Activated CD4-positive, alpha-beta T cell treated with anti-CD3 and anti-CD28 coated beads, Interleukin-10, Interleukin-2, amounts not matched to agents 100 ng/mL and 50 ng/mL, durations not matched to agents 16 hours and 8 hours (primary cell): Measurements from ENCODE around the gene RIN2.
"Not testable (repeated sequence)": the region's sequence is repeated elsewhere in the genome, so short reads cannot be mapped to it uniquely, and the experiment has no call there.

Source experiments
- DNase-seq: peaks from one replicate; pipeline ENCODE4 v3.0.0-alpha.2; 2020

RIN2 gene

DNA sequence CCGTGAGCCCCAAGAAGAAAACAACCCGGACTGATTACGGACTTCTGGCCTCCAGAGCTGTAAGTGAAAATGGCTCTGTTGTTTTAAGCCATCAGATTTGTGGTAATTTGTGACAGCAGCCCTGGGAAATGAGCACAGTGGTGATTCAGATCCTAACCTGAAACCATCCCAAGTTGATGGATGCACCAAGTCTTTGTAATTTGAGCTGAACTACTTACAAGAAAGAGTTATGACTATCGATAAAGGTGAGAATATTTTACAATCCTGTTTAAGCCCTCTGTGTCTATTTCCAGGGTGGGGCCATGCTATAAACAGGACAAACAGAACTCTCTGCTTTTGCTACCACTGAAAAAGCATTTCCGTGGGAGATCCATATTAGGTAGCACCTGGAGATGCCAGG lies 19.1 kb upstream of the RIN2 start:
- DNase-seq = no peak

DNA sequence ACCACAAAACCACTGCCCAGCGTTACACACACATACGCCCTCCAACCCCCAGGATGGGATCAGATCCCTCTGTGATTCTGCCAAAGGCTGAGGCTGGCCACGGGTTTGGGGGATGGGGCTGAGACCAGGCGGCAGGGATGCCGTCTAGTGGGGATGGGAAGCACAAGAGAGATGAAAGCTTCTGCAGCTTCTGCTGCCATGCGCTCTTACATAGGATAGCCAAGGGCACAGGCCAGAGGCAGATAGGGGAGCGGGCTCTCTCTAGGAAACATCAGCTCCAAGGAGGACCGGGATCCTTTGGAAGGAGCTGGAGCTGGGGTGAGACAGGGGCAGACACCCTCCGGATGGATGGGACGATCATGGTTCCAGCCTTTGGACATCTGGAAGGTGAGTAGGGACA lies 18.7 kb upstream of the RIN2 start:
- DNase-seq = no peak

DNA sequence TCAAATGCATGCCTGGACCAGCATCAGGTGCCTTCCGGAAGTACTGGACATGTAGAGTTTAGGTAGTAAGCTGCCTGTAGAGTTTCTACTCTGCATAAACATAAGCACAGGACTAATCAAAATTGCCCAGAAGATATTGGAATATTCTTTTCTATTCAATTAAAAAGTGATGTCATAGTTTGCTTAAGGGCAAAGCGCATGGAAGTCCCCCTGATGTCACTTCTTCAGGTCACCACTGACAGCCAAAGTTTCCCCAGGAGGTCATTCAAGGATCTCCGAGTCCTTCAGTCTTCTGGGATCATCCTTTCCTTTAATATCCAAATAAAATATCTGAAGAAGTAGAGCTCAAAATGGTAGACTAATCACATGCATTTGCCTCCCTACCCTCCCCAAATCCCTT lies 17.5 kb upstream of the RIN2 start:
- no peak for DNase-seq

DNA sequence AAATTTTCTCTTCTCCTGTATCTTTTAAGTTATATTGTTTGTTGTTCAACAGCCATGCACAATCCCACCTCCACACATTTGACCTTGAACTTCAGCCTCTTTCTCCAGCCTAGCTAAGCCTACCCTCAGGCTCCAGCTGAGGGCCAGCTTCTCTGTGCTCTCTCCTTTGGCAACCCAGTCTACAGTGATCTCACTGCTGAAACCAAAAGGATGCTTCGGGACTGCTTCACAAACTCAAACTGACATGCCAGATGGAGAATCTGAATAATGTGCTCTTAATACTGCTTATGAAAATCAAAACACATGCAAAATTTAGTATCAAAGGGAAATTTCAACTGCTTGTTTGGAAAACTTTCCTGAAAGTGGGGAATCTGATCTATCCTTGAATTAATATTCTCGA lies 16.1 kb upstream of the RIN2 start:
- no peak for DNase-seq

DNA sequence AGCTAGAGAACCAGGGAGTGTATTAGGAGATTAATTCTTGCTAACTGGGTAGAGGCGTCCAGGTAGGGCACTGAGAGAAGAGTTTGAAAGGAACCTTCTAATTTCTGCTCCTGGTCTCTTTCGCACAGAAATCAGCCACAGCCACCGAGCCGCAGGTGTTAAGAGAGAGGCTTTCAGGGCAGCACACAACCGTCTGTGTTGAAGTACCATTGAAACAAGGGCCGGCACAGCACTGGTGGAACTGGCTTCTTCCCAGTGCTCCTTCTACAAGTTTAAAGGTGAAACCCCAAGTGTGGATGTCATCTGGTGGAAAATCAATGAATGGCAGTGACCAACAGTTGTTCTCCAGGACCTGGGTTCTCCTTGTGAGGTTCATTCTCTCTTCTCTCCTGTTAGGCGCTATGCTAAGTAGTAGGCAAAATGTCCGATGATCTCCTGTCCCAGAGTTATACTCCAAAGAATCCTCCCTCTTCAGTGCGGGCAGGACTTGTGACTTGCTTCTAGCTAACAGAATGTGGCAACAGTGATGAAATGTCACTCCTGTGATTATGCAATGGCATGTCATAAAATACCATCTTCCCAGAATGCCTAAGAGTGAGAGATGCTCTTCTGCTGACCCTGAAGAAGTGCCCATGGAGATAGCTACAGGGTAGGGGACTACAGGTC lies 15.0 kb upstream of the RIN2 start:
- DNase-seq = no peak

DNA sequence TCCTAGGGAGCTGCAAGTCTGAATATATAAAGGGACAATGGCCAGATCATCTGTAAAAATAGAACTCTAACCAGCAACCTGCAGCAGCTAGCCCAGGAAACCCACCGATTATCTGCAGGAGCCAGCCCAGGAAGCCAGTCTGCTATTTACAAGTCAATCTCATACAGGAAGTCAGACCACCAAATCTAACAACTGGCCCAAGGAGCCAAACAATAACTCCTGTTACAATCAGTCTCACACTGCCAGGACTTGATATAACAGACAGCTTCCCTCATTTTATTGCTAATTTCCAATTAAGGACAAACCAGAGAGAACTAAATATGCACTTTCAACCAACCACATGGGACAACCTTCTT lies 14.4 kb upstream of the RIN2 start:
- no peak for DNase-seq

DNA sequence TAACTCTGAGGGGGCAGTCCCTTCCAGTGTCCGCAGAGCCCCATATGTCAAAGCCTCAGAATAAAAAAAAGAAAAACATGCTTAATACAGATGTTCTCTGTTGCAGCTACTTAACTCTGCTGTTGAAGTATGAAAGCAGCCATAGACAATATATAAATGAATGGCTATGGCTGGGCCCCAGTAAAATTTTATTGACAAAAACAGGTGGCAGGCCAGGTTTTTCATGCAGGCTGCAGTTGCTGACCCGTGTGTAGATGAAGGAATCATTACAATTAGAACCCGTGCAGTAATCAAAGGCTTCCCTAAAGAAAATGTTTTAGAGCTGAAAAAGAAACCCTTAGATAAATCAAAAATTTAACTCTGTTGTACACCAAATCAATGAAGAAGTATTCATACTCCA lies 13.0 kb upstream of the RIN2 start:
- DNase-seq = no peak

DNA sequence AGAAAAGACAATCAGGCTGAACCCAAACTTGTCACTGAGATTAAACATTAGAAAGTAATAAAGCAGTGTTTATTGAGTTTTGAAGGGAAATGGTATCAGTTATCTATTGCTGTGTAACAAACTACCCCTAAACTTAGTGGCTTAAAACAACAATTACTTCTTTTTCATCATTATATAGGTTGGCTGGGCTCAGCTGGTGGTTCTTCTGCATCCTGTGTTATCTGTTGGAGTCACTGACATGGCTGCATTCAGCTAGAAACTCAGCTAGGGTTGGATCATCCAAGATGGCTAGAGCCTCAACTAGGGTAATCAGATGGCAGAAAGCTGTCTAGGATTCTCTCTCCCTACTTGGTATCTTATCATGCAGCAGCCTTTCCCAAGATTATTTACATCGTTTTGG lies 12.5 kb upstream of the RIN2 start:
- no peak for DNase-seq

DNA sequence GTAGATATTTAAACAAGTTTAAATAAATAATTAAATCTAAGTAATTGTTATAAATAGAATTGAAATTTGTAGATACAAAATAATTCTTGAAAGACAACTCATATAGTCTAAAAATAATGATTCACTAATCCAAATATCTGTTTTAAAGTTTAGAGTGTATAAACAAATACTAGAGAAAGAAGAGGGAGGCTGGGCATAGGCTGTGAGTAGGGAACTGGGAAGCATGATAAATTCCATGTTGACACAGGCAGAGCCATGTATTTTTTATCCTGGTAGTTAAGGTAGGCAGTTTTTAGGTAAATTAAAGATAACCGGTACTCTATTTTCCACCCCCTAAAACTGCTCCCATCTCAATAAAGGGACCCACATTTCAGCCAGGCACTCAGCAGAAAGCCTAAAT lies 11.7 kb upstream of the RIN2 start:
- DNase-seq = no peak

DNA sequence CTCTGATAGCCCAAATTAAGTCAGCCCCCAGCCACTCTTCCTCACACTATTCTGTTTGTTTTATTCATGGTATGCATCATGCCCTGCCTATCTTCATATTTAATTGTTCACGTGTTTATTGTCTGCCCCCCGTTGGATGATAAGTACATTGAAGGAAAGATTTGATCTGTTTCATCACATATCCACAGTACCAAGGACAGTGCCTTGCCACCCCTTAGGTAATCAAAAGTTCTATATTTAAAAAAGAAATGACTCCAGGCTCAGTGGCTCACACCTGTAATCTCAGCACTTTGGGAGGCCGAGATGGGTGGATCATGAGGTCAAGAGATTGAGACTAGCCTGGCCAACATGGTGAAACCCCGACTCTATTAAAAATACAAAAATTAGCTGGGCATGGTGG lies 10.2 kb upstream of the RIN2 start:
- DNase-seq = no peak

DNA sequence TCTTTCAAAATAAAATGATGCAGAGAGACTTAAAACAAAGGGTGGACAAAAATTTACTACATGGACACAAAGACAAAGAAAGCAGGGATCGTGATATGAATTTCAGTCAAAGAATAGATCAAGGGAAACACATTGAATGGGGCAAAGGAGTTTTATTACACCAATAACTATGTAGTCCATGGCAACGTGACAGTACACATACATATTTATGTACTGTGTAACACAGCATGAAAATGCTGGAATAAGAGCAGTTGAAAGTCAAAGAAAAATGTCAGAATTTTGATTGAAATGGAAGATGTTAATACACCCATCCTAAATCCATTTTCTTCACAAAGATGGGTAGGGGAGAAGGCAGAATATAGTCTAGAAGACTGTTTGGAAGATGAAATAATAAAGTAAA lies 9.4 kb upstream of the RIN2 start:
- no peak for DNase-seq

DNA sequence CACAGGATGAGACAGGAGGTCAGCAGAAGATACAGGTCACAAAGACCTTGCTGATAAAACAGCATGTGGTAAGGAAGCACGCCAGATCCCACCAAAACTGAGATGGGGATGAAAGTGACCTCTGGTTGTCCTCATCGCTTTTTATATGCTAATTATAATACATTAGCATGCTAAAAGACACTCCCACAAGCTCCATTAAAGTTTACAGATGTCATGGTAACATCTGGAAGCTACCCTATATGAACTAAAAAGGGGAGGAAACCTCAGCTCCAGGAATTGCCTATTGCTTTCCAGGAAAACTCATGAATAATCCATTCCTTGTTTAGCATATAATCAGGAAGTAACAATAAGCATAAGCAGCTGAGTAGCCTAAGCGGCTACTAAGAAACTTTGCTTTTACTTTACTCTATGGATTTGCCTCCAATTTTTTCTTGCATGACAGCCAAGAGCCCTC lies 8.4 kb upstream of the RIN2 start:
- DNase-seq = no peak

DNA sequence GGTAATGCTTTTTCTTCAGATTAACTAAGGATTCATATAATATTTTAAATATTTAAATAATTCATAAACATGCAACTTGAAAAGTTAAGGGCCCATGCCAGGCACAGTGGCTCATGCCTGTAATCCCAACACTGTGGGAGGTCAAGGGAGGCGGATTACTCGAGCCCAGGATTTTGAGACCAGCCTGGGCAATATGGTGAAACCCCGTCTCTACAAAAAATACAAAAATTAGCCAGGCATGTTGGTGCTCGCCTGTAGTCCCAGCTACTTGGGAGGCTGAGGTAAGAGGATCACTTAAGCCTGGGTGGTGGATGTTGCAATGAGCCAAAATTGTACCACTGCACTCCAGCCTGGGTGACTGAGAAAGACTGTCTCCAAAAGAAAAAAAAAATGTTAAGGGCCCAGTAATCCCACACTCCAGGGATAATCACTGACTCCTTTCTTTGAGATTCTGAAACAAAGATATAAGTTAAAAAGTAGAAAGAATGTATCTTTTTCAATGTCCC lies 7.9 kb upstream of the RIN2 start:
- no peak for DNase-seq

DNA sequence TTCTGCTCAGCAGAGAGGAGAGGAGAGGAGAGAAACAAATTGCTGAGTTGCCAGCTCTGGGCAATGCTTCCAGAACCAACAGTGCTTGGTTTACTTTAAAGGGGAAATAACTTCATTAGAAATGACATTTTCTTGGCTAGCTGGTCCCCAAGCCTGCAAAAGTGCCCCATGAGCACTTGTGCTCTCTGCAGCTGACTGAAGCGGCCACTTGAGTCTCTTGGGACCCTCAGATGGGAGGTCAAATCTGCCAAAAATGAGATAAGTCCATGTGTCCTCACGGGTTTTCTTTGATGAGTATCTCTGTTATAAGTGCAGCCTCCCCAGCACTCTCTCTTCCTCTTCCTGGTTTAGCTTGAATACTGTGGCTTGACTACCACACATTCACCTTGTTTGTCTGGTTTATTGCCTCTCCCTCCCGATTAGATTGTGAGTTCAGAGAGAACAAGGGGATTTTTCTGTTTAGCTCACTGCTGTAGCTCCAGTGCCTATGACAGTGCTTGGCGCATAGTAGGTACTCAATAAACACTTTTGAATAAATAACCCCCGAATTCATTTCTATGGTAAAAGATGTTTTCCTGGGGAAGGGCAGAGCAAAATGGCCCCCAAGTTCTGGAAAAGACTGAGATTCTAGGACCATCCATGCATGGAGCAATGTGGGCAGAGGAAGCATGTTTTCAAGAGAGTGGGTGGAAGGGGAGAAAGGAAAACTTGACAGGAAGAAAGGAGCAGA lies 7.0 kb upstream of the RIN2 start:
- no peak for DNase-seq

DNA sequence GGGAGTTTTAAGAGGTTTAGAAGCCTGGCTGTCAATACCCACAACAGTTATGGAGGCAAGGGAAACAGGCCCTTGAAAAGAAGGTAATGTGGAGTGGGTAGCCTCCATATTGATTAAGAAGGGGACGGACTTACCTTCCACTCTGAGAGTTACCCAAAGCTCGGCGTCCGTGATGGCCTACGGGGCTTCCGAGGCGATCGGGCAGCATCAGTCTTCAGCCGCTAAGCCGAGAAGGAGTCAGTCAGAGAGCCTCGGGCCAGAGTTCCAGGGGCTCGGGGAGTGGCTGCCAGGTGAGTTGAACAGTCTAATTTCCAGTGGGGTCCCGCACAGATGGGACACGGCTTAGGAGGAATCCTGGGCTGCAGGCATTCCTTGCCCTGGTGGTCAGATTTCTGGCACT lies 3.9 kb upstream of the RIN2 start:
- not testable (repeated sequence) for DNase-seq

DNA sequence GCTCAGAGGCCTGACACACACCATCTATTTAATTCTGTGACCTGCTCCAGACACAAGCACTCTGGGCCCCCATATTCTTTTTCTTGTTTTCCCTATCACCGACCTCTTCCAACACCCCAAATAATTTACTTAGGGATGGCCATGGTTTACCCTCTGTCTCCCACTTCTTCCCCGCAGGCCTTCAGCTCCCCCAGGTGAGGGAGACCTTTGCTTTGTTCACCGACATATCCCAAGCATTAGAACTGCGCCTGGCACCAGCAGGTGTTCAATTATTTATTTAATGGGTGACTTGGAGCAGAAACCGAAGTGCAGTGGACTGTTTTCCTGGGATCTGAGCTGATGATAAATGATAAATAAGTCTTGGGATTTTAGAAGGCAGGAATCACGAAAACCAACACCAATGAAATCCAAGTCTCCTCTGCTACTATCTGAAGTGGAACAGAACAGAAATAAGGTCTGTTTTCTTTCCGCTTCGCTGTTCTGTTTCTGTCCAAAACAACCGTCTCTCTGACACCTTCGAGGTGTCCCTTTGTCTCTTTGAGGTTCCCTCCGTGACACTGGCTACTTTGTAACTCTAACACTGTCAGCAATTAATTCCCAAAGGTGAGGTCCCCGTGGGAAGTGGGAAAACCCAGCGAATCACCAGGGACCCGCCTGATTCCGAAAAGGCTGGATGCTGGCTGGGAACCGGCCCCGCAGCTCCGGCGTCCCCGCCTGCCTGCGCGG lies 1.1 kb upstream of the RIN2 start:
- no peak for DNase-seq

DNA sequence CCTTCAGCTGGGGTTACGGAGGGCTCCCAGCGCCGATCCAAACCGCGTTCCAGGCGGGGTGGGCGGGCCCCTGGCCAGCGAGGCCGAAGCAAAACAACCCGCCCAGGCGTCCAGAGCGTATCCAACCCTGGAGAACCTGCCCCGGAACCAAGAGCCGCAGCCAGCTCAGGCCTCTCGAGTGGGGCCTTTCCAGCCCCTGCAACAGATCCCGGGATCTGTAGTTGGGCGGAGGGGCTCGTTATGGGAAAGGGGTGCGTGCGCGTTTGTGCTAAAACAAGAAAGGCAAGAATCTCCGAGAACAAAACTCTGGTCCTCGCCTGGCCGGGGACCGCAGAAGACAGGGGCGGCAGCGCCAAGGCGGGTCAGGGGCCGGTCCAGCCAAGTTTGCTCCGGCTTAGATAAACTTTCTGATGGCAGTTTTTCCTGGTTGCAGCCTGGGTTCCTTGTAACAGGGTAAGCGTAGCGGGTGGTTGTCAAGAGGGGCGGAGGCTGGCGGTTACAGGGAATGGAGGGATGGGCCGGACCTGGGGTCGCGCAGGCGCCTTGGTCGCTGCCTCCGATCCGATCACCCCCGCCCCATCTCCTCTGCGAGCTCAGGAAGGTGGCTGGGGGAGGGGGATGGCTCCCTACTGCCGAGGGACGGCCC lies 448 bp upstream of the RIN2 start:
- DNase-seq = no peak

DNA sequence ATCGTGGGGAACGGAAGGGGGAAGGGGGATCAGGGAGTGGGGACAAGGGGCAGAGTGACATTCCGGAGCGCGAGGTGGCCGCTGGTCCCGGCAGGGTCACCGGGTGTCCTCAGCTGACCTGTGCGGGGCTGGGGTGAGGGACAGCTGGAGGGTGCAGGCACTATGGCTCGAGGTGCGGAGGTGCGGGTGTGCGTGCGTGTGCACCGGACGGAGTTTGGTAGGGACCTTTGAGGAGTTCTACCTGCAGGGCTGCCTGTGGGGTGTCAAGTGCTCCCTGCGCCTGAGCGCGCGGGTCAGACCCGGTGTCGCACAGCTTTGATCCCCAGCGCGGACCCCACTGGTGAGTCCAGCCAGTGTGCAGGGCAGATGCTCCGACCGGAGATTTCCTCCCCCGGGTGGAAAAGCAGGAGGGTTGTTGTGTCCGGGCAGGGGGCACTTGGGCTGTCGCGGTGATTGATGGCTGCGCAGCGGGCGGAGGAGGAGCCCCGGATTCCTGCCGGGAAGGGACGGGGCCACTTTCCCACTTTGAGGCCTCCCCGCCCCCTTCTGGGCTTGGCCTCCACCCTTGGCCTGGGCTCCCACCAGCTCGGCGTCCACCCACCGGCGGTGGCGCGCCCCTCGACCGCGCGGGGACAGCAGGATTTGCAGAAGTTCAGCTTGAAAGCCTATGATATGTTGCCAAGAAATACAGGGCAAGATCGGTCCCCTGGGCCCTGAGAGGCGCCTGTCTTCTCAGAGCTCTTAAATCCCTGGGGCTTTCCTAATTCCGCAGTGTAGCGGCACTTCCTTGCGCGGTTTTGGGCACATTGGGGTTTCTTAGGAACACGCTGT lies 658 bp downstream of the RIN2 start:
- no peak for DNase-seq

DNA sequence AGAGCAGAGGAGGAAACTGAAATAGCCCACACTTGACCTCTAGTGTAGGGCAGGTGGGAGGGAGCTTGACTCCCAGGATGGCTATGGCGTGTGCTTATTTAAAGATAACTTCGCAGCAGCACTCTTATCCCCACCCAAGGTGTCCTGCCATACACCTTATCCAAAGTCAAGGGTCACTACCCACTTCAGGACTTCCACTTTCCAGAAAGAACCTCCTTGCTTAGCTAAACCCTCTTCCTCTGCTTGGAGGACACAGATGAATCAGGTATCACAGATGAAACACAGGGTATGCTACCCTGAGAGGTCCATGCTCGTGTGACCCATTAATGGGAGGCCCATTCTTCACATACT lies 2.3 kb downstream of the RIN2 start:
- DNase-seq = no peak

DNA sequence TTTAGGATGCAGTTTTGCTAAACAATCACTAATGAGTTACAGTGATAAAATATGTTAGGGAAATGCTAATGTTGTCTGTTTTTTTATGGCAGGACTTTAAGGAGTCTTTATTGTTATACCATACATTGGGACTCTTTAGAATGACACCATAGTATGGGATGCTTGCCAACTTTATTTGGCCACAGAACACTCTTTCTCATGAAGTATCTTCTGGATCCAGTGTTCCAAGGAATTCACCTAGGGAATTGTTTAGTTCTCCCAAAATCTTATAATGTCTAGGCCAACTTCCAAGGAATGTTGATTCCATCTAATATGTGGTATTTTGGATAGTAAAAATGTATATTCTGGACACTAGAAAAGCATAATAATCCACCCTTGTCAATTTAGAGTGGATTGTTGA lies 3.3 kb downstream of the RIN2 start:
- no peak for DNase-seq

DNA sequence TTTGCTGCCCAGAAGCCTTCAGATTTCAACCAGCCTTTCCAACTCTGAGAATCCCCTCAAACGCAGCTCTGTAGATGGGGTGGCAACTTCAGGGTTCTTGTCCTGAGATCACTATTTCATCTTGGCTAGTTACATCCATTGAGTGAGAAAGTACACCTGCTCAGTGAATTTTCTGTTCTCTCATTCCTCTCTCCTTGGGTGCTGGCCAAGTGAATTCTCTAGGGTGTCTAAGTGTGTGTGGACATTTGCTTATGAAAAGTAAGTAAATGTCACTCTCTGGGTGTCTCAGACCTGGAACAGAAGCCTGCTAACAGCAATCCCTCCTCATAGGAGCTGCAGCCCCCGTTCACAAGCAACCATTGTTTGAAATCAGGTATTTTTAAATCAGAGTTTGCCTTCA lies 3.8 kb downstream of the RIN2 start:
- no peak for DNase-seq

DNA sequence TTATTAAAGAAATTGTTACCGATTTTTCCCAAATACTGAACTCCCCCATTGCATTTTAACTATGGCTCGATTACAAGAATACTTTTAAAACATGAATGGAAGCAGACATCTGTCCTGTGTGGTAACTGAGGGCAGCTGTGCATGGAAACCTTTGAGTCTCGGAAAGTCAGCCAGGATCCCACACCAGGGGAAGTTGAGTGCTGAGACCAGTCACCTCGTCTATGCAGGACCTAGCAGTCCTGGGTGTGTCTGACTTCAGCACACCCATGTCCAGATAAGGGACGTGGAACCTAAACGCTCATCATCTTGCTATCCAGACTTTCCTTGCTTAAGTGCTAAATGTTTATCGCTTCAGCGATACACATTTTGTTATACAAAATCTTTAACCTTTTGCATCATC lies 6.1 kb downstream of the RIN2 start:
- no peak for DNase-seq

DNA sequence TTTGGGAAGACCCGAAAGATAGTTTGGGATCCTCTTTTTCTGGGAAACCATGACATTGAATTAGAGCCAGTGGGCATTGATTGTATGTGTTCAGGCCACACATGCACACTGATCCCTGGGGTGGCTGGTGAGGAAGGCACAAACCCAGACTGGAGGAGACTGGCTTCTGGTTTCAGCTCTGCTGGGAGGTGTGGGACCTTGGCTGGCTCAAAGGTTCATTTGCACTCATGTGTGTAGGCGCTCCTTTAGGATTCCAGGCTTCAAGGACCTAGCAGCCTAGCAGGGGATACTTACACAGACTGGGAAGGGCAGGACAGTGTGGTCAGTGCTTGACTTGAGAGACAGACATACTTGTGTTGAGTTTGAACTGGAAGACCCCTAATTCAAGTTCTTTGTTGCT lies 7.2 kb downstream of the RIN2 start:
- no peak for DNase-seq
